Inflammatory macrophage treated with lipopolysaccharide for 1 hour (primary cell): ENCODE data around the gene KANSL2.
A peak's percentile ranks its signal among the peaks of the same experiment; 100 is the strongest.
"Not testable (repeated sequence)": the region's sequence is repeated elsewhere in the genome, so short reads cannot be mapped to it uniquely, and the experiment has no call there.

Experiments used
- DNase-seq, 2 donors: peaks; one replicate each; pipeline ENCODE4 v3.0.0-alpha.2; 2020 to 2022

KANSL2 gene

DNA sequence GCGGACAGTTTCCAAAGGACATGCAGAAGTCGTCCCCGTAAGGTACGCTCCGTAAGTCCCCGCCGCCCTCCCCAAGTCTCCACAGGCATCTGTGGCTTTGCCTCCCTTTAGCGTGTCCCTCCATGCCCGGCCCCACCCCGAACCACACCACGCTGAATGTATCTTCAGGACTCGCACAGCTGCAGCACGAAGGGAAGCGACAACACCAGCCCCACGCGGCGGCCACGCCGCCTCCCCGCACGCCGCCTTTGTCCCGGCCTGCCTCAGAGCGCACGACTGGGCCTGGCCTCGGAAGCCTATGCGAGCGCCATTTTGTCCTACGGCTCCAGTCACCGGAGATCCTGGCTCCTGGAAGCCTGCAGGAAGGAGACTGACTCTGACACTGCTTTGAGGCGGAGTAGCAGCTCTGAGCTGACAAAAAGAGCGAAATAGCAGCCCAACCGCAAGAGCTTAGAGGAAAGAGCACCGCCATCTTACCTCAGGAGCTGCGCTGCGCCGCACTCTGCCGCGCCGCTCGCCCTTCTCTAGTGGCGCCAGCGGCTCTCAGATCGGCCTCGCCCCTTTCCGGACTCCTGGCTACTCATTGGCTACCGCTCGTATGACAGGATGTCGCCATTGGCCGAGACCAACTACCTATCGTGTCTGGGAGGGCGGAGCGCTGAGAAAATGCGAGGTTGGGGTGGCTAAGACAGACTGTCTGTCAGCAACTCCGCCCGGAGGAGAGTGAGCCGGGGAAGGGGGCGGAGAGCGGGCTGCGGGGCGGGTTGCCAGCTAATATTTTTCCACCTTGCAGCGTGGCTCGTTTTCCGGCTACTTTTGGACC lies at the start of gene KANSL2:
Gene KANSL2 (minus strand): TSS at position 529 of the 823 bp plus-strand sequence. CDS start 606 bp downstream, outside the sequence.
- DNase-seq: peak; percentile 97 to 99

- DNase-seq: no peak
Observed at GRCh38 chr12:48728807-48729206, 46.8 kb upstream of the KANSL2 start.

DNA sequence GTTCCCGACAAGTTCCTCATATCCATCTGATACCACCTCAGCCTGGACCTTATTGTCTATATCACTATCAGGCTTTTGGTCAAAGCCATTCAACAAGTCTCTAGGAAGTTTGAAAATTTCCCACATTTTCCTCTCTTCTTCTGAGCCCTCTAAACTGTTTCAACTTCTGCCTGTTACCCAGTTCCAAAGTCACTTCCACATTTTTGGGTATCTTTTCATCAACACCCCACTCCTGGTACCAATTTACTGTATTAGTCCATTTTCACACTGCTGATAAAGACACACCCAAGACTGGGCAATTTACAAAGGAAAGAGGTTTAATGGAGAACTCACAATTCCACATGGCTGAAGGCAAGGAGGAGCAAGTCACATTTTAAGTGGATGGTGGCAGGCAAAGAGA lies 38.7 kb upstream of the KANSL2 start:
- not testable (repeated sequence) for DNase-seq

GRCh38 chr12:48720171-48720570 lies 38.1 kb upstream of the KANSL2 start:
- DNase-seq: not testable (repeated sequence)

DNA sequence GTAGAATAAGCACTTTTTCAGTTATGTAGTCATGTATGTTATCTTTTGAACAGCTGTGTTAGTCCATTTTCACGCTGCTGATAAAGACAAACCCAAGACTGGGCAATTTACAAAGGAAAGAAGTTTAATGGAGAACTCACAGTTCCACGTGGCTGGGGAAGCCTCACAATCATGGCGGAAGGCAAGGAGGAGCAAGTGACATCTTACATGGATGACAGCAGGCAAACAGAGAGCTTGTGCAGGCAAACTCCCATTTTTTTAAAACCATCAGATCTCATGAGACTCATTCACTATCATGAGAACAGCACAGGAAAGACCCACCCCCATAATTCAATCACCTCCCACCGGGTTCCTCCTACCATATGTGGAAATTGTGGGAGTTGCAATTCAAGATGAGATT lies 37.0 kb upstream of the KANSL2 start:
- not testable (repeated sequence) for DNase-seq

GRCh38 chr12:48717252-48717695 lies 35.2 kb upstream of the KANSL2 start:
- DNase-seq: peak in 1 of 2 donors; percentile 4

DNA sequence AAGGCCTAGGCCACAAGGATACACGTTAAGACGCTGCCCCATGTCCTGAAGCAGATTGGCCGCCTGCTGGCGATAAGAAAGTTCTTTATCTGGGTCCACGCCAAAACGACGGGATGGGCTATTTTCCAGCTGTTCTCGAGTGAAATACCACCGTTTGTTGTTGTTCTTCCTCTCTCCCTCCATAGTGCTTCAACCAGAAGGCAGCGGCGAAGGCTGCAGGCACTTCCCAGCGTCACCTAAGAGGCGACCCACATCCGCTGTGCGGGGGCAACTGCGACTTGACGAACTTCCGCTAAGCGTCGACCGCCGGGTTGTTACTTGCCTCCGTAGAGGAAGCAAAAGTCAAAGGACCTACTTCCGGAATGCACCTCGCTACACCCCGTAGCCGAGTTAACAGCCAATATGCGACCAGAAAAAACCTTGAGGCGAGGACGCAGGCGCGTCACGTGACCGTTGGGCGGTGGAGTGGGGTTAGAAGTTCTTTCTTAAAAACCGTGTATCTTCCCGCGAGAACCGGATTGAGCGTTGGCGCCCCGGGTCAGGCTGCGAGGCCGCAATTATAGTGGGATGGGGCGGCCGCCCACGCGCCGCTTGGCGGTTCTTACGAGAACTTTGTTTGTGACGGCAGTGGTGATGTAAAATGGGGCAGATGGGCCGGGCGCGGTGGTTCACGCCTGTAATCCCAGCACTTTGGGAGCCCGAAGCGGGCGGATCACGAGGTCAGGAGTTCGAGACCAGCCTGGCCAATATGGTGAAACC lies 34.6 kb upstream of the KANSL2 start, which contains the start of gene CCNT1:
Gene CCNT1 (minus strand): TSS at position 215 of the 759 bp plus-strand sequence. CDS start 32 bp downstream, at position 183.
- peak; percentile 100 for DNase-seq

GRCh38 chr12:48716168-48716492 lies 34.1 kb upstream of the KANSL2 start:
- no peak for DNase-seq

DNA sequence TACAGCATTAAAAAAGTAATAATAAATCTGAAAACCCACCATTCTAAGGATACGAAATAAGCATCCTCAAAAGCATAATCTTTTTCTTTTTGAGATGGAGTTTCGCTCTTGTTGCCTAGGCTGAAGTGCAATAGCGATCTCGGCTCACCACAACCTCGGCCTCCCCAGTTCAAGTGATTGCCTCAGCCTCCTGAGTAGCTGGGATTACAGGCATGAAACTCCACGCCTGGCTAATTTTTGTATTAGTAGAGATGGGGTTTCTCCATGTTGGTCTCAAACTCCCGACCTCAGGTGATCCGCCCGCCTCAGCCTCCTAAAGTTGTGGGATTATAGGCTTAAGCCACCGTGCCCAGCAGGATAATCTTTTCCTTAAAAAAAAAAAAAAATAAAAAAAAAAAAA lies 30.2 kb upstream of the KANSL2 start:
- DNase-seq: no peak

- DNase-seq: not testable (repeated sequence)
Observed at GRCh38 chr12:48698822-48699221, 16.8 kb upstream of the KANSL2 start.

DNA sequence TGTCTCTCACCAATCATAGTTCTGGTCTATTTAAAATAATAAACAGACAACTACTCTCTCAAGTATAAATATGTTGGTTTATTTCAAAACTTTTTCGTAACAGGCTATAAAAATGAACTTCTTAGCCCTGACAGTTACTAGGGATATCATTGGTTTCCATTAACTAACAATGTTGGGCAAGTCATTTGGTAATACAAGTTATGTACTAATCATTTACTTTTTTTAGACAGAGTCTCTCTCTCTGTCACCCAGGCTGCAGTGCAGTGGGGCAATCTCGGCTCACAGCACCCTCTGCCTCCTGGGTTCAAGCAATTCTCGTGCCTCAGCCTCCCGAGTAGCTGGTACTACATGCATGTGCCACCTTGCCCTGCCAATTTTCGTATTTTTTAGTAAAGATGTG lies 14.6 kb upstream of the KANSL2 start:
- DNase-seq: no peak

DNA sequence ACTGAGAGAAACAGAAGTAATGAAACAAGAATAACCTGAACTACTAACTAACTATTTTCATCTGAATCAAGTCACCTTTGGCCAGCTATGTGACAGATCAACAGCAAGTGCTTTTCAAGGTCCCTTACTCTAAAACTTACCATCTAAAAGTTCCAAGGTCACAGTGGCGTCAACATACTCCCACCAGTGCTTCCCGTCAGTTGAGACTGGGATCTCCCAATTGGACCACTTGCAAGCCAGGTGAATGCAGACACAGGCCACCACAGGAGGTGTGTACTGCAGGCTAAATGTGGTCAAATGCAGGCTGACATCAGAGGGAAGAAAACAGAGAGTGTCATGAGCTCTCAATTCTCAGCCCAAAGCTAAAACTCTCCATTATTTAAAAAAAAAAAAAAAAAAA lies 13.8 kb upstream of the KANSL2 start:
- no peak for DNase-seq

DNA sequence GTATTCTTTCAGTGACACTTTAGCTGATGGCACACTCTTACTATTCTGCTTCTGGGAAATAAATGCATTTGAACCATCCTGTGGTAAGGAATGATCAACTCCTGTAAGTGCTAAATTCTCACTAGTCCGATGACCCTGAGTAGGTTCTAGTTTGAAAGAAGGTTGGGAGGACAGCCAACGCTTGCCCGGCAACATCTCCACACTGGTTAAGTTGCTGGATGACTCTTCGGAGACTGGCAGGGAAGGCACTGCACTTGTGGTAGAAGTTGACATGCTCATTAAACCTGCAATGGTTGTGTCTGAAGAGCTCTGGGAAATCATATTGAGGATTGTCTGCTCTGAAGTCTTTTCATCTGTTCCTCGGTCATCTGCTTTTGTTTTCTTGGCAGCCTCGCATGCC lies 12.0 kb upstream of the KANSL2 start:
- no peak for DNase-seq

DNA sequence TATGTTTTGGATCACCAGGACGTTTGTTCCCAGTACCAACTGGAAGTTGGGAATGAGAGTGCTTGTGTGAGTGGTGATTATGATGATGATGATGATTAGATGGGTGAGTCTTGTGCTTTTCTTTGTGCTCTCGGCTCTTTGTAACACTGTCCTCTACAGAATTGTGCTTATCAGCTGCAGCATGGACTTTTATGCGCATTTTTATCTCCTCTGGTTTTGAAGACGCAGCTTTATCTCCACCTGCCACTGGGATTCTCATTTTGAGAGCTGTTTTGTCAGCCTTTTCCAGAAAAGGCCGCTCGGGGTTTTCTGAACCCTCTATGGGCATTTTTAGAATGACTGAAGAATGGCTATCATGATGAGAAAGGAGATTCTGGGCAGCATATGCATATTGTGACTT lies 11.5 kb upstream of the KANSL2 start:
- DNase-seq: no peak

DNA sequence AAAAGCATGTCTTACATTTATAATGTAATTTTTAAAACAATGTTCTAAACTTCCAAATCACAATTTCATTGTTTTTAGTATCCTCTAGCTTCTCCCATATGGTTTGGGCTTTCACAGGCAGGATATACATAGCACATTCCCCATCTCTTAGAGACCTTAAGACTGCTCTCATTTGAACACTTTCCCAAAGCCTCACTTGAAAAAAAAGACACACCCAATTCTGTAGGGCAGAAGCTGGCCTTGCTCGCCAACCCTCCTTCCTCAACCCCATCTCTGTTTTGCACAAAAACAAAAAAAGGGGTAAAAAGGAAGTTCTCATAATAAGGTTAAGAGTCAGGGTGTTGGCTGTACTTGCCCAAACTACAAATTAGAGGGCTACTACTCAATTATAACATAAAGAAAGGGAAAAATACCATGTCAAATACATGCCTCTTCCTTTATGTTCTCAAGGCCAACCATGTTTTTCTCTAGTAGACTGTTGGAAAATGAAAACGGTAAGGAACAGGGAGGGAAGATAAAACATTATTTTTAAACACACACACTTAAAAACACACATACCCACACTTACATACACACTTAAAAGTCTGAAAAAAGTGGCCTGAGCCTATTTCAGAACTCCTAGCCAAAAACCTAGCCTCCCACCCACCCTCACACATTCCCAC lies 9.9 kb upstream of the KANSL2 start:
- DNase-seq: no peak

DNA sequence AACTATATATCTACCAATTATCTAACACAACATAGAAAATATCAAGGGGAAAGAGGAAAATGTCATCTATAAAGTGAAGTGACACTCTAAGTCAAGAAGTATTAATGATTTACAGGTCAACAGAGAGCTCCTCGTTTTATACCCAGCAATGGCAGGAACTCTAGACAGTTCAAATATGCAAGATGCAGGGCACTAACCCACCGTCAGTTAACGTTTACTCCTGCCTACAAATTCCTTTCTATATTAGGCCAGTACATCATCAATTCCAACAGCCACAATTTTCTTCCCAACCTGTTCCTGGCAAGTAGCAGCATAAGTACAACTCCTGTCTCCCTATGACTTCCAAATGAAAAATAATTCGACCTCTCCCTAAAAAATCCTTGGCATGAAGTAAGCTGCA lies 9.0 kb upstream of the KANSL2 start:
- no peak for DNase-seq

DNA sequence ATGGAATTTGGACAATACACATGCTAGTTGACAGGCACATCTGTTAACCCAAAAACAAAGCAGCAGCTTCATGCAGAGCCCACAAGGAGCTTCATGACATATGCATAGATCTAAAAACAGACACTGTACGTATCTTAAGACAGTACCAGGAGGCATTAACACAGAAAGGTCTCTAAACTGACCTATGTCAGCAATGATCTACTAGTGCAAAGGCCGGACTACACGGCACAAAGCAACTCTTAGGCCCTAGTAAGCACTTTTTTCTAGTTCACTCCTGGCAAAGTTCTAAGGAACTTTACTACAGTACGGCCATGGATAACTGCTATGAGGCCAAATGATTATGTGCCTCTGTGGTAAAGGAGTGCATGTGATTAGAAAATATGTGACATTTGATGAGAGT lies 8.4 kb upstream of the KANSL2 start:
- no peak for DNase-seq

- DNase-seq: no peak
Observed at GRCh38 chr12:48688836-48689235, 6.8 kb upstream of the KANSL2 start.

DNA sequence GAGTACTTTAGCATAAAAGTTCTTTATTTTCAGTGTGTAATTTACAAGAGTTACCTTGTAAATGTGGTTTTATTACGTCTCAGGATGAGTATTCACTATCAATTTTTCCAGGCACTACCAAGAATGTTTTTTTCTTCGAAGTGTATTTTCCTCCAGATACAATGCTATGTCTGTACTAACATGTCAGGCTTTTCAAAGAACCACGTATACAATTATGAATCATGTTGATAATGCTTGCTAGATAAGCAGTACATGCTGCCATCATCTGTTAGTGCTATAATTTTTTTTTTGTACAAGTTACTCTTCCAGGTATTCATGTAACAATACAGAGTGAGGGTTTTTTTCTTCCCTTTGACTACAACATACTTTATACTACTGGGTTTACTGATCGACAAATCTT lies 5.6 kb upstream of the KANSL2 start:
- no peak for DNase-seq

DNA sequence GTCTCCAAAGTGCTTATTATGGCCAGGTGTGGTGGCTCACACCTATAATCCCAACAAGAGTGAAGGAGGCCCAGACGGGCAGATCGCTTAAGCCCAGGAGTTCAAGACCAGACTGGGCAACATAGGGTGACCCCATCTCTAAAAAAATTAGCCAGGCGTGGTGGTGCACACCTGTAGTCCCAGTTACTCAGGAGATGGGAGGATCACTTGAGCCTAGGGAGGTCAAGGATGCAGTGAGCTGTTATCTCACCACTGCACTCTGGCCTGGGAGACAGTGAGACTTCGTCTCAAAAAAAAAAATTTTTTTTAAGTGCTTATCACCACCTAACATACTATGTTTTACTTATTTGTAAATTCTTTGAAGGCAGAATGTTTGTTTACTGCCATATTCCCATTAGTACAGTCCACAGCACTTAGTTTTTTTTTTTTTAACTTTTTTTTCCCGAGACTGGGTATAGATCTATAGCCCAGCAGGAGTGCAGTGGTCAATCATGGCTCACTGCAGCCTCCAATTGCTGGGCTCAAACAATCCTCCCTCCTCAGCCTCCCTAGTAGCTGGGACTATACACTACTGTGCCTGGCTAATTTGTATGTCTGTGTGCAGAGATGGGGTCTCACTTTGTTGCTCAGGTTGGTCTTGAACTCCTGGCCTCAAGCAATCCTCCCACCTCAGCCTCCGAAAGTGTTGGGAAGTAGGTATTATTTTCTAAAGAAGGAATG lies 4.7 kb upstream of the KANSL2 start:
- DNase-seq: no peak

GRCh38 chr12:48686037-48686595 lies 4.1 kb upstream of the KANSL2 start:
- DNase-seq: no peak

- DNase-seq: no peak
Observed at GRCh38 chr12:48683534-48683933, 1.5 kb upstream of the KANSL2 start.

GRCh38 chr12:48682927-48683326 lies 889 bp upstream of the KANSL2 start:
- DNase-seq: no peak
